Activated naive CD8-positive, alpha-beta T cell treated with anti-CD3 and anti-CD28 coated beads, Interleukin-2, amount 10 ng/mL, durations not matched to agents 7 days and 5 days (primary cell): ENCODE results near the gene ABL1. TPM values are rescaled to one million over a fixed set of nuclear protein-coding genes. Genes with fewer than 3 reads are reported as not detected.
"Not testable (repeated sequence)": the region's sequence is repeated elsewhere in the genome, so short reads cannot be mapped to it uniquely, and the experiment has no call there.

Experiments
- ATAC-seq: fragments of 150-1000 bp; cut with Tn5 transposase; one replicate; pipeline ENCODE4 v1.10.0; 2021; ENCODE audit warnings: low read depth, moderate library complexity
- POLR2A ChIA-PET: fragments of 350-600 bp; sonication (Branson Sonifier 250); formaldehyde crosslinking; loops from one replicate; lab custom pipeline; 2021; ENCODE audit warnings: antibody characterized with exemption; lab: Charles Lee
- DNase-seq: peaks from one replicate; pipeline ENCODE4 v3.0.0; 2021
- H3K27ac Mint-ChIP-seq: one replicate; pipeline ENCODE4 v1.8.0; 2022; ENCODE audit warnings: mild to moderate bottlenecking, mixed read lengths
- H3K27me3 Mint-ChIP-seq: one replicate; pipeline ENCODE4 v1.8.0; 2022; ENCODE audit warnings: mild to moderate bottlenecking, moderate library complexity, mixed read lengths
- H3K36me3 Mint-ChIP-seq: one replicate; pipeline ENCODE4 v1.8.0; 2021; ENCODE audit warnings: mild to moderate bottlenecking, mixed read lengths
- H3K4me1 Mint-ChIP-seq: one replicate; pipeline ENCODE4 v1.8.0; 2021; ENCODE audit warnings: mixed read lengths
- H3K4me3 Mint-ChIP-seq: one replicate; pipeline ENCODE4 v1.8.0; 2022; ENCODE audit warnings: mild to moderate bottlenecking, moderate library complexity, mixed read lengths
- H3K9me3 Mint-ChIP-seq: one replicate; pipeline ENCODE4 v1.8.0; 2021; ENCODE audit warnings: mixed read lengths
- total RNA-seq, 2 experiments: library from RNA; stranded (reverse); gene quantifications; one replicate each; pipeline ENCODE4 v1.2.3, GENCODE V29; 2021

Gene ABL1
- total RNA-seq, 2 experiments from 2014 or later: 32.9 to 36.2 TPM

- POLR2A ChIA-PET: no interaction called here
- H3K36me3 Mint-ChIP-seq: no peaks in the 10 kb centered on the region
- H3K4me1 Mint-ChIP-seq: peaks cover 1% of the 10 kb centered on the region
- peaks cover 4% of the 10 kb centered on the region for H3K27me3 Mint-ChIP-seq
- no peak overlapping the region for H3K4me3 Mint-ChIP-seq
- DNase-seq (no peak), ATAC-seq (no peak)
- H3K27ac Mint-ChIP-seq: no peak overlapping the region
- no peaks in the 10 kb centered on the region for H3K9me3 Mint-ChIP-seq
Measured at GRCh38 chr9:130906735-130907416, 71.8 kb downstream of the ABL1 start.

- no peak overlapping the region for H3K27ac Mint-ChIP-seq
- no peak for DNase-seq
- ATAC-seq: no peak
- H3K27me3 Mint-ChIP-seq: peaks cover 4% of the 10 kb centered on the region
- POLR2A ChIA-PET: no interaction called here
- no peaks in the 10 kb centered on the region for H3K9me3 Mint-ChIP-seq
- H3K4me3 Mint-ChIP-seq: no peak overlapping the region
- peaks cover 1% of the 10 kb centered on the region for H3K4me1 Mint-ChIP-seq
- H3K36me3 Mint-ChIP-seq: no peaks in the 10 kb centered on the region
Measured at GRCh38 chr9:130908146-130908877, 73.3 kb downstream of the ABL1 start.

GRCh38 chr9:130908878-130909355 lies 73.9 kb downstream of the ABL1 start:
- Mint-ChIP-seq H3K27me3 (peaks cover 4% of the 10 kb centered on the region), H3K36me3 (no peaks in the 10 kb centered on the region), H3K27ac (no peak overlapping the region), H3K9me3 (no peaks in the 10 kb centered on the region), H3K4me1 (peaks cover 1% of the 10 kb centered on the region), H3K4me3 (no peak overlapping the region)
- POLR2A ChIA-PET: no interaction called here
- no peak for DNase-seq
- no peak for ATAC-seq

- POLR2A ChIA-PET, DNase-seq, H3K9me3 Mint-ChIP-seq, H3K27me3 Mint-ChIP-seq, ATAC-seq, H3K36me3 Mint-ChIP-seq, H3K4me1 Mint-ChIP-seq, H3K27ac Mint-ChIP-seq, H3K4me3 Mint-ChIP-seq: not testable (repeated sequence)
Measured at GRCh38 chr9:130910041-130910440, 75.0 kb downstream of the ABL1 start.

- H3K36me3 Mint-ChIP-seq, H3K27me3 Mint-ChIP-seq, DNase-seq, H3K27ac Mint-ChIP-seq, H3K4me3 Mint-ChIP-seq, POLR2A ChIA-PET, H3K4me1 Mint-ChIP-seq, ATAC-seq, H3K9me3 Mint-ChIP-seq: not testable (repeated sequence)
Measured at GRCh38 chr9:130910670-130911069, 75.6 kb downstream of the ABL1 start.

- peaks cover 4% of the 10 kb centered on the region for H3K27me3 Mint-ChIP-seq
- no peak overlapping the region for H3K27ac Mint-ChIP-seq
- H3K36me3 Mint-ChIP-seq: no peaks in the 10 kb centered on the region
- peaks cover 1% of the 10 kb centered on the region for H3K4me1 Mint-ChIP-seq
- no peak for DNase-seq
- H3K9me3 Mint-ChIP-seq: no peaks in the 10 kb centered on the region
- ATAC-seq: no peak
- H3K4me3 Mint-ChIP-seq: no peak overlapping the region
- POLR2A ChIA-PET: no interaction called here
Measured at GRCh38 chr9:130911254-130912049, 76.4 kb downstream of the ABL1 start.

- Mint-ChIP-seq H3K4me1 (peaks cover 1% of the 10 kb centered on the region), H3K9me3 (no peaks in the 10 kb centered on the region), H3K27ac (no peak overlapping the region), H3K27me3 (peaks cover 2% of the 10 kb centered on the region), H3K36me3 (no peaks in the 10 kb centered on the region), H3K4me3 (no peak overlapping the region)
- ATAC-seq: no peak
- no peak for DNase-seq
- POLR2A ChIA-PET: no interaction called here
Measured at GRCh38 chr9:130912932-130913598, 78.0 kb downstream of the ABL1 start.

GRCh38 chr9:130913599-130914416 lies 78.8 kb downstream of the ABL1 start:
- H3K4me3 Mint-ChIP-seq: no peak overlapping the region
- H3K9me3 Mint-ChIP-seq: no peaks in the 10 kb centered on the region
- peaks cover 2% of the 10 kb centered on the region for H3K27me3 Mint-ChIP-seq
- no peaks in the 10 kb centered on the region for H3K36me3 Mint-ChIP-seq
- POLR2A ChIA-PET: no interaction called here
- DNase-seq (no peak), ATAC-seq (no peak)
- H3K4me1 Mint-ChIP-seq: peaks cover 1% of the 10 kb centered on the region
- no peak overlapping the region for H3K27ac Mint-ChIP-seq

- Mint-ChIP-seq H3K9me3 (no peaks in the 10 kb centered on the region), H3K36me3 (no peaks in the 10 kb centered on the region), H3K4me3 (no peak overlapping the region), H3K27ac (no peak overlapping the region), H3K27me3 (peaks cover 2% of the 10 kb centered on the region), H3K4me1 (peaks cover 1% of the 10 kb centered on the region)
- POLR2A ChIA-PET: no interaction called here
- DNase-seq: no peak
- no peak for ATAC-seq
Measured at GRCh38 chr9:130914417-130915095, 79.5 kb downstream of the ABL1 start.

- DNase-seq (no peak), ATAC-seq (no peak)
- Mint-ChIP-seq H3K4me1 (peaks cover 1% of the 10 kb centered on the region), H3K27me3 (peaks cover 2% of the 10 kb centered on the region), H3K36me3 (no peaks in the 10 kb centered on the region), H3K9me3 (no peaks in the 10 kb centered on the region), H3K27ac (no peak overlapping the region), H3K4me3 (no peak overlapping the region)
- POLR2A ChIA-PET: no interaction called here
Measured at GRCh38 chr9:130915096-130915447, 80.0 kb downstream of the ABL1 start.

- H3K36me3 Mint-ChIP-seq: no peaks in the 10 kb centered on the region
- POLR2A ChIA-PET: no interaction called here
- no peaks in the 10 kb centered on the region for H3K9me3 Mint-ChIP-seq
- no peaks in the 10 kb centered on the region for H3K27me3 Mint-ChIP-seq
- no peak overlapping the region for H3K4me3 Mint-ChIP-seq
- DNase-seq (no peak), ATAC-seq (no peak)
- H3K27ac Mint-ChIP-seq: no peak overlapping the region
- no peaks in the 10 kb centered on the region for H3K4me1 Mint-ChIP-seq
Measured at GRCh38 chr9:130917168-130917960, 82.3 kb downstream of the ABL1 start.
